Loucy (cell line): ENCODE results near the gene SYNJ2.
"Not testable (repeated sequence)": the region's sequence is repeated elsewhere in the genome, so short reads cannot be mapped to it uniquely, and the experiment has no call there.

Experiments
- H2AFZ ChIP-seq: fragments of 200-600 bp; sonication (generic); 2 replicates; pipeline ENCODE4 v1.6.0; 2016; ENCODE audit warnings: antibody characterized with exemption, mild to moderate bottlenecking, low read length, moderate library complexity
- H3F3A ChIP-seq: fragments of 200-600 bp; 2 replicates; pipeline ENCODE4 v1.6.0; 2016; ENCODE audit warnings: antibody characterized with exemption, low read depth, mild to moderate bottlenecking
- H3K27me3 ChIP-seq: fragments of 200-600 bp; sonication (generic); 2 replicates; pipeline ENCODE4 v1.6.1; 2014; ENCODE audit warnings: low read length, mild to moderate bottlenecking; ENCODE audit not compliant: insufficient read depth, poor library complexity, severe bottlenecking
- H3K36me3 ChIP-seq: fragments of 200-600 bp; sonication (generic); 2 replicates; pipeline ENCODE4 v1.6.1; 2016; ENCODE audit warnings: low read length; ENCODE audit not compliant: insufficient read depth
- H3K4me1 ChIP-seq: fragments of 200-600 bp; sonication (generic); 2 replicates; pipeline ENCODE4 v1.5.1; 2014; ENCODE audit warnings: low read length, mild to moderate bottlenecking; ENCODE audit not compliant: insufficient read depth, poor library complexity, severe bottlenecking
- H3K4me2 ChIP-seq: fragments of 200-600 bp; sonication (generic); 2 replicates; pipeline ENCODE4 v1.6.0; 2014; ENCODE audit warnings: antibody characterized with exemption, low read length, low read depth, mild to moderate bottlenecking; ENCODE audit not compliant: poor library complexity, severe bottlenecking
- H3K4me3 ChIP-seq: fragments of 200-600 bp; sonication (generic); 2 replicates; pipeline ENCODE4 v1.5.1; 2014; ENCODE audit warnings: low read length, mild to moderate bottlenecking, mixed read lengths; ENCODE audit not compliant: poor library complexity, severe bottlenecking
- H3K79me2 ChIP-seq: fragments of 200-600 bp; sonication (generic); 2 replicates; pipeline ENCODE4 v1.6.1; 2014; ENCODE audit warnings: low read length; ENCODE audit not compliant: insufficient read depth
- H3K9ac ChIP-seq: fragments of 200-600 bp; sonication (generic); 2 replicates; pipeline ENCODE4 v1.6.0; 2014; ENCODE audit warnings: mild to moderate bottlenecking, low read depth, low read length, moderate library complexity; ENCODE audit not compliant: poor library complexity, severe bottlenecking
- H3K9me2 ChIP-seq: fragments of 200-600 bp; sonication (generic); replicated peaks from 2 replicates; pipeline ENCODE4 v1.6.1; 2016; ENCODE audit warnings: low read depth, low read length, mixed read lengths
- H3K9me3 ChIP-seq: fragments of 200-600 bp; sonication (generic); 2 replicates; pipeline ENCODE4 v1.6.1; 2014; ENCODE audit warnings: mild to moderate bottlenecking, antibody characterized with exemption, low read length, low read depth; ENCODE audit not compliant: insufficient read depth
- H4K20me1 ChIP-seq: fragments of 200-600 bp; sonication (generic); 2 replicates; pipeline ENCODE4 v1.6.0; 2014; ENCODE audit warnings: antibody characterized with exemption, low read length, mild to moderate bottlenecking; ENCODE audit not compliant: insufficient read depth, poor library complexity, severe bottlenecking
- EZH2phosphoT487 ChIP-seq: fragments of 200-600 bp; IDR thresholded peaks from 2 replicates; pipeline ENCODE4 v1.6.1; 2018; ENCODE audit warnings: antibody characterized with exemption, mild to moderate bottlenecking, moderate library complexity, borderline replicate concordance
- TF ChIP-seq, protein P1 (sequence below): fragments of 200-600 bp; sonication (generic); conservative IDR thresholded peaks from 2 replicates; pipeline ENCODE4 v1.5.1; 2014; ENCODE audit warnings: mild to moderate bottlenecking, antibody characterized with exemption, low read length

Gene SYNJ2

GRCh38 chr6:157937916-157938315, 43.7 kb upstream of the SYNJ2 start:
- Histone ChIP-seq H4K20me1 (no peaks in the 10 kb centered on the region), H3K36me3 (no peaks in the 10 kb centered on the region), H3K79me2 (no peaks in the 10 kb centered on the region), H3K4me3 (no peak overlapping the region), H2AFZ (no peak overlapping the region), H3K27me3 (peaks cover 5% of the 10 kb centered on the region), H3F3A (no peaks in the 10 kb centered on the region), H3K9me3 (no peaks in the 10 kb centered on the region), H3K4me2 (no peak overlapping the region), H3K9ac (no peak overlapping the region), H3K9me2 (no peaks in the 10 kb centered on the region), H3K4me1 (peaks cover 10% of the 10 kb centered on the region)
- TF ChIP-seq, protein P1, sequence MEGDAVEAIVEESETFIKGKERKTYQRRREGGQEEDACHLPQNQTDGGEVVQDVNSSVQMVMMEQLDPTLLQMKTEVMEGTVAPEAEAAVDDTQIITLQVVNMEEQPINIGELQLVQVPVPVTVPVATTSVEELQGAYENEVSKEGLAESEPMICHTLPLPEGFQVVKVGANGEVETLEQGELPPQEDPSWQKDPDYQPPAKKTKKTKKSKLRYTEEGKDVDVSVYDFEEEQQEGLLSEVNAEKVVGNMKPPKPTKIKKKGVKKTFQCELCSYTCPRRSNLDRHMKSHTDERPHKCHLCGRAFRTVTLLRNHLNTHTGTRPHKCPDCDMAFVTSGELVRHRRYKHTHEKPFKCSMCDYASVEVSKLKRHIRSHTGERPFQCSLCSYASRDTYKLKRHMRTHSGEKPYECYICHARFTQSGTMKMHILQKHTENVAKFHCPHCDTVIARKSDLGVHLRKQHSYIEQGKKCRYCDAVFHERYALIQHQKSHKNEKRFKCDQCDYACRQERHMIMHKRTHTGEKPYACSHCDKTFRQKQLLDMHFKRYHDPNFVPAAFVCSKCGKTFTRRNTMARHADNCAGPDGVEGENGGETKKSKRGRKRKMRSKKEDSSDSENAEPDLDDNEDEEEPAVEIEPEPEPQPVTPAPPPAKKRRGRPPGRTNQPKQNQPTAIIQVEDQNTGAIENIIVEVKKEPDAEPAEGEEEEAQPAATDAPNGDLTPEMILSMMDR, result no peak
- no peak for TF ChIP-seq EZH2phosphoT487

- not testable (repeated sequence) for H3K36me3 ChIP-seq, H3K9me2 ChIP-seq, H3K4me3 ChIP-seq, H2AFZ ChIP-seq, H3K9me3 ChIP-seq, H3K9ac ChIP-seq, H3K4me2 ChIP-seq, H3K4me1 ChIP-seq, H3F3A ChIP-seq, H3K79me2 ChIP-seq, H4K20me1 ChIP-seq, H3K27me3 ChIP-seq
These were observed 41.2 kb upstream of the SYNJ2 start for GRCh38 chr6:157940375-157941036.

GRCh38 chr6:157941101-157941863, 40.4 kb upstream of the SYNJ2 start:
- H3K4me2 ChIP-seq, result no peak overlapping the region

More at GRCh38 chr6:157941101-157941863, 40.4 kb upstream of the SYNJ2 start:
- no peaks in the 10 kb centered on the region for H3K79me2 ChIP-seq
- TF ChIP-seq EZH2phosphoT487, result no peak
- TF ChIP-seq, protein P1, result no peak
- no peaks in the 10 kb centered on the region for H3K9me3 ChIP-seq
- no peak overlapping the region for H3K4me3 ChIP-seq
- peaks cover 6% of the 10 kb centered on the region for H3K4me1 ChIP-seq
- H2AFZ ChIP-seq, result no peak overlapping the region
- no peak overlapping the region for H3K9ac ChIP-seq
- H3K27me3 ChIP-seq, result peaks cover 5% of the 10 kb centered on the region
- no peaks in the 10 kb centered on the region for H3F3A ChIP-seq
- no peaks in the 10 kb centered on the region for H3K36me3 ChIP-seq
- H4K20me1 ChIP-seq, result no peaks in the 10 kb centered on the region
- H3K9me2 ChIP-seq, result no peaks in the 10 kb centered on the region
